Neural progenitor cell (in vitro differentiated cells): ENCODE results near the gene EPGN.

Experiments used
- CTCF ChIP-seq: fragments of 200-600 bp; sonication (generic); IDR thresholded peaks from 2 replicates; pipeline ENCODE4 v1.5.1; 2017; ENCODE audit warnings: antibody characterized with exemption, mild to moderate bottlenecking
- EZH2 ChIP-seq: fragments of 200-600 bp; sonication (generic); IDR thresholded peaks from 2 replicates; pipeline ENCODE4 v1.6.1; 2017; ENCODE audit warnings: antibody characterized with exemption, mild to moderate bottlenecking, moderate library complexity
- EZH2phosphoT487 ChIP-seq: fragments of 200-600 bp; sonication (generic); IDR thresholded peaks from 2 replicates; pipeline ENCODE4 v1.6.1; 2017; ENCODE audit warnings: antibody characterized with exemption

DNA sequence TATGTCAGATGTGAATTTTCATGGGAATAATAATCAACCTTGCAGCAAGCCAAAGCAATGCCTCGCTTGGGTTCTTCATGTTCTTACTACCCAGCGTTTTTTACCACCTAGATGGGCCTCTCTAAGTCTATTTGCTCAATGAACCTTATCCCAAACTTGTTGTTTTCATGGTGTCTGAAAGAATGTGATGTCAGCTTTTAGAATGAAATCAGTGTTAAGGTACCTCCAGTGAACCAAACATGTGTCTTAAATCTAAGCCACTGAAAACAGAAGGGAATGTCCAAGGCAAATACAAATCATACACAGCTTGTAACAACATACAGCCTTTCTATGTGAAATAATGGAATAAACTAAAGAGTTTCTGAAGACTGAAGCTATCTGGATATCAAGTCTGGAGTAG is 6.7 kb downstream of the EPGN start:
- TF ChIP-seq CTCF (no peak), EZH2 (no peak), EZH2phosphoT487 (no peak)
